ENCODE results near the gene ADAM30.

The ADAM30 gene

GRCh38 chr1:119909890-119910596, 13.7 kb upstream of the ADAM30 start:
- TF ChIP-seq ZFX (IDR thresholded peaks at IDR 0.05) (no peak), CTCF (conservative IDR thresholded peaks at IDR 0.05) (no peak)

GRCh38 chr1:119908661-119909060, 12.3 kb upstream of the ADAM30 start:
- no peak overlapping the region for H3K27ac ChIP-seq
- TF ChIP-seq ZFX (IDR thresholded peaks at IDR 0.05) = no peak
- TF ChIP-seq CTCF (conservative IDR thresholded peaks at IDR 0.05) = no peak

More at GRCh38 chr1:119909890-119910596, 13.7 kb upstream of the ADAM30 start:
- H3K27ac ChIP-seq = no peak overlapping the region

- no peak overlapping the region for H3K27ac ChIP-seq
- no peak for TF ChIP-seq CTCF (conservative IDR thresholded peaks at IDR 0.05)
- no peak for TF ChIP-seq ZFX (IDR thresholded peaks at IDR 0.05)
Observed at GRCh38 chr1:119906927-119907652, 10.8 kb upstream of the ADAM30 start.

GRCh38 chr1:119903443-119903835, 7.1 kb upstream of the ADAM30 start:
- TF ChIP-seq ZFX (IDR thresholded peaks at IDR 0.05) (no peak), CTCF (conservative IDR thresholded peaks at IDR 0.05) (no peak)
- H3K27ac ChIP-seq = no peak overlapping the region

- no peak for TF ChIP-seq ZFX (IDR thresholded peaks at IDR 0.05)
- no peak for TF ChIP-seq CTCF (conservative IDR thresholded peaks at IDR 0.05)
Observed at GRCh38 chr1:119902775-119903442, 6.6 kb upstream of the ADAM30 start.

GRCh38 chr1:119898981-119899720, 2.8 kb upstream of the ADAM30 start:
- H3K27ac ChIP-seq = no peak overlapping the region
- TF ChIP-seq CTCF (conservative IDR thresholded peaks at IDR 0.05) = no peak
- TF ChIP-seq ZFX (IDR thresholded peaks at IDR 0.05) = no peak

More at GRCh38 chr1:119902775-119903442, 6.6 kb upstream of the ADAM30 start:
- H3K27ac ChIP-seq = no peak overlapping the region
